GM18858 (cell line): ENCODE results near the gene NAALADL2.
"Not testable (repeated sequence)": the region's sequence is repeated elsewhere in the genome, so short reads cannot be mapped to it uniquely, and the experiment has no call there.

Source experiments
- ATAC-seq: cut with Tn5 transposase; IDR thresholded peaks from one replicate; pipeline ENCODE4 v1.9.1; 2021; ENCODE audit not compliant: unreplicated experiment

The NAALADL2 gene

DNA sequence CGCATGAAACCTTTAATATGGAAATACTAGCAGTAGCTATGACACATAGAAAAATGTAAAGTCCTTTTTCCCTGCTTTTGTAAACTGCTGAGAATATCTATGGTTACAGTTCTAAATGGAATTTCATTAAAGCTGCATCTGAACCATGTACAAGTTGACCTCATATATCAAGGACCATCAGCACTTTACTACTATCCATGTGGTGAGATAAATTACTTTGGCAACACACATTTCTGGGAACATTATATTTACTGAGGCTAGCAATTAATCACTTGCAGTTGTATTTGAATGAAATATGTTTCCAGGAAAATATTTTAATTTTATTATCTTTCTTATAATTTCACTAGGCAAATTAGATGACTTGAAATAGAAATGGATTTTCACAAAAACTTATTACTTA lies 545.5 kb downstream of the NAALADL2 start:
- ATAC-seq: no peak

GRCh38 chr3:175410251-175410650 lies 551.1 kb downstream of the NAALADL2 start:
- no peak for ATAC-seq

GRCh38 chr3:175411405-175411804 lies 552.3 kb downstream of the NAALADL2 start:
- ATAC-seq: no peak

GRCh38 chr3:175411946-175412345 lies 552.8 kb downstream of the NAALADL2 start:
- ATAC-seq: no peak

DNA sequence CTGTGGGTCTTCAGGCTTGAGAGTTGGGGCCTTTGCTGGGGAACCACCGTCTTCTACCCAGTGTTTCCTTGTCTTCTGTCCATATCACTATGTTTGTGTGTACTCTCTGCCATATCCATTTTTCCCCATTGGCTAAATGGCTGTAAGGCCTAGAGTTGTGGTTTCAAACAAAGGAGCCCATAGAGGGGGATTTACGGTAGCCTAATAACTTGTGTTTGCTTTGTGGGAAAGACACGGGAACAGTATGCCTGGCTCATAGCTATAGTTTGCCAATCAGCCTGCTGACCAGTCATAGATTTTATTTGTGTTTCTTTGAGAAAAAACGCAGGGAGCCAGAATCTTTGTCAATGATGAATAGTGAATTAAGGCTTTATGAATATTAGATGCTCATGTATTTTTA lies 554.8 kb downstream of the NAALADL2 start:
- no peak for ATAC-seq

GRCh38 chr3:175416600-175416999 lies 557.5 kb downstream of the NAALADL2 start:
- ATAC-seq: no peak

DNA sequence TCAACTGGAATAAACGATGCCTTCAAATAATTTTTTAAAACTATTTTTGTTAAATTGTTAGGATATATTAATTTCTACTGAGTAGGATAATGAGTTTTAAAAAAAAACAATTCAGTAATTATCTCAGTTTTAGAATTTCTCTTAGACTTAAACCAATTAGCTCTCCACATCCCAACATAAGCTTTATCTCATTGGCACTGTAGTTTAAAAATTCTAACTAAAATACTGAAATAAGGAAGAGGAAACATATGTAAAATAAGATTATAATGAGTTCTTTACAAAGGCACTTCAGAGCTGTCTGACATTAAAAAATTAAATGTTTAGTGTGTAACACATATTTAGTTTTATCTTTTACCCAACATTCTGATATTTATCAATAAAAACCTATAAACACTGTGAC lies 558.3 kb downstream of the NAALADL2 start:
- no peak for ATAC-seq

DNA sequence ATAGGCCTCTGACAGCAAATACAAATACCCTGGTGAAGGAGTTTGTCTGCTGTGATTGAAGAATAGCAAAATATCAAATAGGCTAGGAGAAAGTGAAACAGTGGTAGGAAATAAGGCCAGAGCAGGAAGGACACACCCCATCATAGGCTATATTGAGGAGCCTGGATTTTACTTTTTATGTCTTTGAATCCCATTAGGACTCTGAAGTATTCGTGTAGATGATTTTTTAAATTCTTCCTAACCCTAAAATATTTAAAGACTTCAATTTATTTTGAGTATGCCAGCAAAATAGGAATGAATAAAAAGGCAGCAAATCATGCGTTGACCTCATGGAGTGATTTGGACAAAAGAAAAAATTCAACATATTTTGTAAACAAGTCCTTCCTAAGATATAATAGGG lies 562.8 kb downstream of the NAALADL2 start:
- no peak for ATAC-seq

GRCh38 chr3:175422744-175423143 lies 563.6 kb downstream of the NAALADL2 start:
- no peak for ATAC-seq

DNA sequence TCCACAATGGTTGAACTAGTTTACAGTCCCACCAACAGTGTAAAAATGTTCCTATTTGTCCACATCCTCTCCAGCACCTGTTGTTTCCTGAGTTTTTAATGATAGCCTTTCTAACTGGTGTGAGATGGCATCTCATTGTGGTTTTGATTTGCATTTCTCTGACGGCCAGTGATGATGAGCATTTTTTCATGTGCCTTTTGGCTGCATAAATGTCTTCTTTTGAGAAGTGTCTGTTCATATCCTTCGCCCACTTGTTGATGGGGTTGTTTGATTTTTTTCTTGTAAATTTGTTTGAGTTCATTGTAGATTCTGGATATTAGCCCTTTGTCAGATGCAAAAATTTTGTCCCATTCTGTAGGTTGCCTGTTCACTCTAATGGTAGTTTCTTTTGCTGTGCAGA lies 564.7 kb downstream of the NAALADL2 start:
- ATAC-seq: not testable (repeated sequence)

- no peak for ATAC-seq
These were observed 567.7 kb downstream of the NAALADL2 start for GRCh38 chr3:175426805-175427204.

- no peak for ATAC-seq
These were observed 569.3 kb downstream of the NAALADL2 start for GRCh38 chr3:175428466-175428865.

- no peak for ATAC-seq
These were observed 572.0 kb downstream of the NAALADL2 start for GRCh38 chr3:175430983-175431773.

DNA sequence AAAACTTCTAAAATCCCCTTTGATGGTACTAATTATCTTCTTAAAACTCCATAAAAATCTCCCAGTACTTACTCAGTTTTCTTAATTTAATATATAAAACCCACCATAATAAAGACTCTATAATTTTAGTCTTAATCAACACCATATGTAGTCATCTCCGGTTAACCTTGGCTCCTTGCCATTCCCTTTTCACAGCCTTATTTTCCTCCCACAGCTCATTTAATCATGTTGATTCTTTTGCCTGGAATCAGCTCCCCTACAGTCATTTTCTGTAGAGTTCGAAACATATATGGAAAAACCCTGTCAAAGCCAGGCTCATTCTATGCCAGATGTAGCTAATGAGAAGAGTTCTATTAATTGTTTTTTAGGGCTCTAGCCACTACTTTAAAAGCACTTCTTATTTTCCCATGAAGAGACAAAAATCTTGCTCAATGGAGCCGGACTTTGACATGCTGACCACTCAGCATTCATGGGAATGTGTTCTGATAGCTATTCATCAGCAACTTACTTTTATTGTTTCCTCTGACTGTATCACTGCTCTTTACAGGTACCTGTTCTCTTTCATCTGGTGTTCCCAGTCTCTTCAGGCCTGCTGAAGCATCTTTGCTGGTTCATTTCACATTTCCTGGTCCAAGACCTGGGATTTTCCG lies 573.4 kb downstream of the NAALADL2 start:
- ATAC-seq: no peak

- no peak for ATAC-seq
These were observed 574.0 kb downstream of the NAALADL2 start for GRCh38 chr3:175433026-175433674.

DNA sequence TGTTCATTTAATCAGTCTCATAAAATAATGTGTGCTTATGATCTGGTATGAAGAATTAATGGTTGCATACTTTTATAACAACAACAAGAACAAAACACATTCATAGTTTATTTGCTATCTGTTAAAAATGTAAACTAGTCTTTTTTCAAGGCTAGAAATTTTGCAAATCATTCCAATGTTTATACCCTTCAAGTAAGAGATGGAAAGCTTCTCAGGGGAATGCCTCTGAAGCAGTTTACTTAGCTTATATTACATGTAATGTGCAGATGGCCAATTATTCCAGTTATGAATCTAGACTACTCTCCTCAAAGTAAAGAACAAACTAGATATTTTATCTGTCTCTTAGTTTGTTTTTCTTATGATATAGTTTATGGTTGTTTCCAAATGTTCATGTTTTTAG lies 575.4 kb downstream of the NAALADL2 start:
- no peak for ATAC-seq

- ATAC-seq: no peak
These were observed 584.5 kb downstream of the NAALADL2 start for GRCh38 chr3:175443682-175444081.

DNA sequence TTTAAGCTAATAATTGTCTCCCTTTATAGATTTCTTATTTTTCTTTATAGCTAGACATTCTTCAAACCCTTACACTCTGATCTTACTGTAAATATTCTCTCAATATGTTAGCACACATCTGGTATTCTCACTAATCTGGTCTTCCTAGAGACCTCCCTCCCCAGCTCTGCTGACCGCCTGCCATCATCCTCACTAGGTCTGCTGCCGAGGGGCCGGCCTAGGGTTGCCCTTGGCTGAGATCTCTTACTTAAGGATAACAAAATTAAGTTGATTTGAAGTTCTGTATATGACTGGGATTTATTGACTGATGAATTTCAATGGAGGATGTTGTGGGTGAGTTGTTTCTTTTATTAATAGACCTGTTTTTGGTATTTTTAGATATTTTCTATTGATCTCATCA lies 586.6 kb downstream of the NAALADL2 start:
- no peak for ATAC-seq

- no peak for ATAC-seq
These were observed 588.4 kb downstream of the NAALADL2 start for GRCh38 chr3:175447521-175447920.

GRCh38 chr3:175453361-175453760 lies 594.2 kb downstream of the NAALADL2 start:
- ATAC-seq: no peak

DNA sequence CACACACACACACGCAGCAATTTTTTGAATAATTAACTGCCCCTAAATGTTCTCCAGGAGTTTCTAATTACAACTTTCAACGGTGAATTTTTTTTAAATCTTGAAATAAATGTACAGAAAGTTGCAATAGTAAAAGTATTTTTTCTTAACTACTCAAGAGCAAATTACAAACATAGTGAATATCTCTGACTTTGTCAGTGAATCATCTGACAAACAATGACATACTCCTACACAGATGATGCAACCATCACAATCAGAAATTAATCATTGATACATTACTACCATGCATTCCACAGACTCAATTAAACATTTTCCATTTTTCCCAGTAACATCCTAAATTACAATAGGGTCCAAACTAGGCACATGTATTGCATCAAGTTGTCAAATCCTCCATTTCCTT lies 597.3 kb downstream of the NAALADL2 start:
- ATAC-seq: no peak

GRCh38 chr3:175457301-175457700 lies 598.2 kb downstream of the NAALADL2 start:
- ATAC-seq: peak; percentile 63
